ENCODE data around the gene MAST4.

The MAST4 gene

DNA sequence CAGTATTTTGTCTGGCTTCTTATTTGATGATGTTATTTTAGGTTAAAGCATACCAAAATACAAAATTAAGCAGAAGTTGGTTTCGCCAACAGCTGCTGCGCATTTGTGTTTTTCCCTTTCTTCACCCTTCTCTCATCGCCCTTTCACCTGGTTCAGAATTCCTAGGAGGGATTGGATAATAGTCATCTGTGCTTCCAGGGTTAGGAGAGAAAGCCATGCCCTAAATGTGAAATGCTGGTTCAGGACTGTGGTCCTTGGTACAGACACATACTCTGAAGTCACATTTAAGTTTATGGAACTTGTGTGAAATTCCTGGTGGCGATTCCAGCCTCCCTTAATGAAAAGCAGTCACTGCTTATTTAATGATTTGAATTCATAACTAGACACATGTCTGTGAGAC lies 7.7 kb downstream of the MAST4 start:
- H3K27ac ChIP-seq = no peak overlapping the region
- TF ChIP-seq, protein P1, sequence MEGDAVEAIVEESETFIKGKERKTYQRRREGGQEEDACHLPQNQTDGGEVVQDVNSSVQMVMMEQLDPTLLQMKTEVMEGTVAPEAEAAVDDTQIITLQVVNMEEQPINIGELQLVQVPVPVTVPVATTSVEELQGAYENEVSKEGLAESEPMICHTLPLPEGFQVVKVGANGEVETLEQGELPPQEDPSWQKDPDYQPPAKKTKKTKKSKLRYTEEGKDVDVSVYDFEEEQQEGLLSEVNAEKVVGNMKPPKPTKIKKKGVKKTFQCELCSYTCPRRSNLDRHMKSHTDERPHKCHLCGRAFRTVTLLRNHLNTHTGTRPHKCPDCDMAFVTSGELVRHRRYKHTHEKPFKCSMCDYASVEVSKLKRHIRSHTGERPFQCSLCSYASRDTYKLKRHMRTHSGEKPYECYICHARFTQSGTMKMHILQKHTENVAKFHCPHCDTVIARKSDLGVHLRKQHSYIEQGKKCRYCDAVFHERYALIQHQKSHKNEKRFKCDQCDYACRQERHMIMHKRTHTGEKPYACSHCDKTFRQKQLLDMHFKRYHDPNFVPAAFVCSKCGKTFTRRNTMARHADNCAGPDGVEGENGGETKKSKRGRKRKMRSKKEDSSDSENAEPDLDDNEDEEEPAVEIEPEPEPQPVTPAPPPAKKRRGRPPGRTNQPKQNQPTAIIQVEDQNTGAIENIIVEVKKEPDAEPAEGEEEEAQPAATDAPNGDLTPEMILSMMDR (conservative IDR thresholded peaks at IDR 0.05) = no peak

DNA sequence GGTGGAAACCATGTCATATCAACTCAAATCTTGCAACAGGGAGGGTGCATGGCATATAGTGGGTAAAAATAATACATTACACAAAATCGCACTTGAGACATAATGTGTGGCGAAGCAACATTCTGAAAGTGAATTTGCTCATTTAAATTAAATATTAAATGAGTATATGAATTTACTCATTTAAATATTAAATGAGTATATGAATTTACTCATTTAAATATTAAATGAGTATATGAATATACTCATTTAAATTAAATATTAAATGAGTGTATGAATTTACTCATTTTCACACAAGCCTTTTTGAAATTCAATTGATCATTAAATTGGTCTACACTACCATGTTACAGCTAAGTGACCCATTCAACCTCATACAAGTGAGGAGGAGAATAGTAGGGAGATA lies 10.5 kb downstream of the MAST4 start:
- TF ChIP-seq, protein P1 (conservative IDR thresholded peaks at IDR 0.05) = no peak
- H3K27ac ChIP-seq = no peak overlapping the region

DNA sequence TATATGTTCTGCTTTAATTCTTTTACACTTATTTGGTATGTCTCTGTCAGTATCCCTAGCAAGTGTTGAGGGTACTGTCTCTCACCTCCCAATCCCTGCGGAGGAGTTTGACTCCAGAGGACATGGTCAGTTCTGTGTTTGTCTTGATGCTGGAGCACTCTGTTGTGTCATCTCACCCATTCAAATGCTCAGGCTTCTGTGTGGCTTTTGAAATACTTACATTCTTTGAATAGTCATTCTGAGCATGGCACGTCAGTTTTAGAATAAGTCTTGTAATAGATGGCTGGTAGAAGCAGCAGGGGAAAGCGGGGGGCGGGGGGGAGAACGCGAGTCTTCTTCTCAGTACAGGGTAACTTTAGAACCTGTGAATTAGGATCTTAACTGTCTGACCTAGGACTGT lies 12.3 kb downstream of the MAST4 start:
- TF ChIP-seq, protein P1 (conservative IDR thresholded peaks at IDR 0.05) = no peak
- no peak overlapping the region for H3K27ac ChIP-seq

DNA sequence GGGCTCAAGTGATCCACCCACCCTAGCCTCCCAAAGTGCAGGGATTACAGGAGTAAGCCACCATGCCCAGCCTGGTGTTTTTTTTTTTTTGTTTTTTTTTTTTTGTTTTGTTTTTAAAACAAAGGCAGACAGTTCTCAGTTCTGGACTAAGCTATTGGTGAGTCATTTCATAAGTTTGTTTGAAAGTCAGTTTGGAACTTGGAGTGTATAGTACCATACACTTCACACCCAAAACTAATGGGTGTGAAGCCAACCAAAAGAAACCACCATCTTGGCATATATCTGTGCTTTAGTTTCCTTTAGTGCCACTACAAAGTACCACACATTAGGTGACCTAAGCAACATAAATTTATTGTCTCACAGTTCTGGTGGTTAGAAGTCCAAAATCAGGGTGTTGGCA lies 13.4 kb downstream of the MAST4 start:
- H3K27ac ChIP-seq = no peak overlapping the region
- TF ChIP-seq, protein P1 (conservative IDR thresholded peaks at IDR 0.05) = no peak

DNA sequence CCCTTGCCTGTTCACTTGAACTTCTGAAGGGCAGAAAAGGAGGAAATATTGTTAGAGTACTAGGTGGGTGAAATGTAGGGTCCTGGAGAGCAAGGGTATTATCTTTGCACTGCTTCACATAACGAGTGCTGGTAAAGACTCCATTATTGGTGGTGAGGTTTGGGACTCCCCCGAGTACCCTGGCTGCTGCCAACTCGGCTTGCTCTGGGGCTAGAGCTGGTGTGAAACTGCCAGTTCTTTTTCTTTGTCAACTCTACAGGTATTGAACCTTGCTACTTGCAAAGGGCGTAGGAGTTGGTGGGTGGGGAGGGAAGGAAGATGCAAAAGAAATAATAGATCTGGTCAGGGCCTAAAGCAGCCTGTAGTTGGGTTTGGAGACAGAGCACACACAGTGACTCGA lies 16.0 kb downstream of the MAST4 start:
- H3K27ac ChIP-seq = no peak overlapping the region
- TF ChIP-seq, protein P1 (conservative IDR thresholded peaks at IDR 0.05) = no peak

DNA sequence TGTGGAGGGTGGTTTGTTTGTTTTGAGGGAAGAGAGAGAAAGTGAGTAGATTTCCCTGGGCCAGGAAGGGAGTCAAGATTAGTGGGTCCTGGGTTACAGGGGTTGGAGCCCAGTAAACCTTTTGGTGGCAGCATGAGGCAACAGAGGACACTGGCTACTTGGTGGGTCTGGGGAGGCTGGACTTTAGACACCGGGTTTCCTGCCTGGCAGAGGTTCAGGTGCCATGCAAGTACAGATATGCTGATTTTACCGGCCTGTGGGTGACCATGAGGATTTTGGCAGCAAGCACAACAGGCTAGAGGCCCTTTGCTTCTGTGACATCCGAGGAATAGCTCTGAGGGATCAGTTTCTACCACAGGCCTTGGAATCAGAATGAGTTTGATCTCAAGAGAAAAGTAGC lies 18.9 kb downstream of the MAST4 start:
- TF ChIP-seq, protein P1 (conservative IDR thresholded peaks at IDR 0.05) = no peak

DNA sequence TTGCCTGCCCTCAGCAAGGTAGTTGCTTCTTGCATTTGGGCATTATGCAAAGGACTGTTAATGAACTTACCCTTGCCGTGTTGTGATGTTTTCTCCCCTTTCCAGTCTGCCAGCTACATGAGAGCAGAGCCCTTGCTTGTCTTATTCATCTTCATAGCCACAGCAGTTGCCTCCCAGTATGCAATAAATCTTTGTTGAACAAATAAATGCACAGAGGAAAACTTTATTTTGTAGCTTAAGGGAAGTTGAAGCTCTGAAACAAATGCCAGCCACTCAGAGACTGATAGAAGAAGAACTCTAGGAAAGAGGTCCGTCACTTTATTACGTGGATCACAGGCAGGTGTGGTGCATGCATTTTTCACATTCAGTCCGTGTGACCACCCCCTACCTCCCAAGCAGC lies 19.7 kb downstream of the MAST4 start:
- H3K27ac ChIP-seq = peak overlapping the region; percentile 49
- TF ChIP-seq, protein P1 (conservative IDR thresholded peaks at IDR 0.05) = no peak

More for the DNA sequence above, 18.9 kb downstream of the MAST4 start:
- peak overlapping the region; percentile 49; the same call in 1 of the 2 replicates for H3K27ac ChIP-seq
